NCI-H345 treated with DMSO at 0.1 percent for 48 hours (cell line): ENCODE measurements around the gene CCDC77.

Source experiments
- DNase-seq: peaks from one replicate; lab custom pipeline; 2025; ENCODE audit not compliant: unreplicated experiment; lab: John Stamatoyannopoulos, UW

The CCDC77 gene

DNA sequence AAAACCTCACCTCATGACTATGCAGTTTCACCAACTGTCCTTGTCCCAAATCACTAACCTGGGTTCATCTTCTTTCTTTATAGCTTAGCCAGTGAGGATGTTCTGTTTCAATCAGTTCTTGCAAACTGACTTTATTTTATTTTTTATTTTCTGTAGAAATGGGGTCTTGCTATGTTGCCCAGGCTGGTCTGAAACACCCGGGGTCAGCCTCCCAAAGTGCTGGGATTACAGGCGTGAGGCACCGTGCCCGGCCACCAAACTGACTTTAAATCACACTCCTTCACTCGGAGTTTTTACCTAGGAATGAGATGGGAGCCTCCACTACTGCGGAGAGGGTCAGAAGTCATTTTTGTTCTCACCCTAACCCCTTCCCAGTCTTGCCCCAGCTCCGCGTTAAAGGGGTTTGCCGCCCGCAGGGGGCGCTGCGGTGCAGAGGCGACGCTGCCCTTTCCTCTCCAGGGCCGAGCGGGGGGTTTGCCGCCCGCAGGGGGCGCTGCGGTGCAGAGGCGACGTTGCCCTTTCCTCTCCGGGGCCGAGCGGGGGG, 51.3 kb downstream of the CCDC77 start:
- DNase-seq = no peak

DNA sequence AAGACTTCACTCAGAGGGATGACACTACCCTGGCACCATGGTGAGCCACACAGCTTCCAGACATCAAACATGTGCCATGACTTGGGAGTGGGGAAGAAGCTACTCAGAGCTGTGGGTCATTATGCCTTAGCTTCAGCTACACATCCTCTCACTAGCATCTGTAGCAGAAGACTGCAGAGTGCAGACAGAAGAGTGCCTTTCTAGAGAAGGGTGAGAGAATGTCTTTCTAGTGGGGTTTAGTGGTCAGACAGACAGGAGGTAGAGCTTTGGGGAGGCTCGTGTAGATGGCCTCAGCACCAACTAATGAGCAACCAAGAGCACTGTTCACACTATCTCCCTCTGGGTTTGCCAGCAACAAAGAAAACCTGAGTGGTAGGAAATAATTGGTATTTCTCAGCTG, 53.4 kb downstream of the CCDC77 start:
- no peak for DNase-seq

DNA sequence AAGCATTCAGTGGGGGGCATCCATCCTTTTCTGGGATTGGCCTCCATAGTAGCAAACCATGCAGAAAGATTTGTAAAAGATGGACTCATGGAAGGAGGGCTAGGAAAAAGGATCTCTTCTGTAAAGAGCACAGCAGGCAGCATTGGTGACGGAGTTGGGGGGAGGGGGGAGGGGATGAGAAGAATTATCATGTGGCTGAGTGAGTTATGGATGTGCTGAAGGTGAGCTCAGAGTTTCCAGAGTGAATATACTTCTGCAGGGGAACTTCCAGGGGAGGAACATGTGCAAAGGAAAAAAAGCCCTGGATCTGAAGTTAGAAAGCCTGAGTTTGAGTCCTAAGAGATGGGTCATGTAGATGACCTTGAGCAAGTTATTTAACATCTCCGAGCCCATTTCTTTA, 54.4 kb downstream of the CCDC77 start:
- no peak for DNase-seq

DNA sequence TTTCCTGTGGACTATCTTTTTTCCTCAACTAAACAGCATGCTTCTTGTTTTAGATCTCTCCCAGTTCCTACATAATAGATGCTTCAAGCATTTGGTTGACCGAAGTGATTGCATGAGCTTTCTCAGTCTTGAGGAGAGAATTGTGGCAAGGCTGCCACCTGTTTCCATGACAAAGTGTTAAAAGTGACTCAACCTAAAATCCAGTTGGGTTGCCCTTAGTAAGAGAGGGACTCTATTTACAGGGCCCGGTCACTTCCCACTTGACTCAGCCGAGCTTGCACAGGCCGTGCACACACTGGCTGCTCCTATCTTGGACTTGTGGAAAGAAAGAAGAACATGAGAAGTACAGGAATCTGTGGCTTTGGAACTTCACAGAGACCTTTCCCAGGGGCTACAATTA, 56.2 kb downstream of the CCDC77 start:
- DNase-seq = no peak

DNA sequence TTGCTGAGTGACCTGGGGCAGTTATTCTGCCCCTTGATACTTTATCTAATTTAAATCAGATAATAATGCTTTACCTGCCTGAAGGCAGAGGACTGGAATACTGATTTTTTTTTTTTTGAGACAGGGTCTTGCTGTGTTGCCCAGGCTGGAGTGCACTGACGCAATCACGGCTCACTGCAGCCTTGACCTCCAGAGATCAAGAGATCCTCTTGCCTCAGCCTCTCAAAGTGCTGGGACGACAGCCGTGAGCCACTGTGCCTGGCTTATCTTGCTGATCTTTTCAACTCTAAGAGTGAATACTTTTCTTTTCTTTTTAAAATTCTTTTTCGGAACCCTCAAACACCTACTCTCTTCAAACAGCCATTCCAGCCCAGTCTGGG, 57.6 kb downstream of the CCDC77 start:
- DNase-seq = no peak

DNA sequence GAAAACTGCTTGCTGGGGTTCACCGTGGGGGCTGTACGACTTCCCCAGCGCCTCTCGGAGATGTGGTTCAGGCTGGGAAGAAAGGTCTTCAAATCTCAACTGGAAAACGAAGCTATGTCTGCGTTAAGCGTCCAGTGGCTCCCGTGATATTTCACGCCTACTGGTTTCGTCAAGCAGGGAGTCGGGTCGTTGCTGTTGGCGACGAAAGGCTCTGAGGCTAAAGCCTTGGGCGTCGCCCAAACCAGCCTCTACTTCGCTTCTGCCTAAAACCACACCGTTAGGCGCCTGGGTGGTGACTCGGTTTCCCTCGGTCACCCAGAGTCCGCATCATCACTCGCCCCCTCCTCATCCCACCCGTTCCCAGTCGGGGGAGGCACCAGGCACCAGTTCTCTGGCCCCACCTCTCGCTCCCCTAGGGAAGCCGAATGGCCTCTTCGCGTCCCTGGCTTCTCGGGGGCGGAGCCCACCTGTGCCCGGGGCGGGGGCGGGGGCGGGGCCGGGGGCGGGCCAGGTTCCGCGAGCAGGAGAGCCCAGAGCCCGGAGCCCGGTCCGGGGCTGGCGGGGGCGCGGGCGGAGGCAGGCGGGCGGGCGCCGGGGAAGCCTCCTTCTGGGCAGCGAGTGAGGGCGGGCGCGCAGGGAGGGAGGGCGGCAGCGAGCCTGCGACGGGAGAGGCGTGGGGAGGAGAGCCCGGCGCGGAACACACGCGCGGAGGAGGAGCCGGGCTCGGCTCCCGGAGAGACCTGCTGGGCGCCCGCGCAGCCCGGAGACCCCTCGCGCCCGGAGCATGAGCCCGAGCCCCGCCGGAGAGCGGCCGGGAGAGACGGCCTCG, 58.2 kb downstream of the CCDC77 start, which contains the start of gene B4GALNT3:
TSS of gene B4GALNT3 (plus strand) at position 510 of the 829 bp plus-strand sequence. CDS start 438 bp downstream, outside the sequence.
- DNase-seq = peak; percentile 40

DNA sequence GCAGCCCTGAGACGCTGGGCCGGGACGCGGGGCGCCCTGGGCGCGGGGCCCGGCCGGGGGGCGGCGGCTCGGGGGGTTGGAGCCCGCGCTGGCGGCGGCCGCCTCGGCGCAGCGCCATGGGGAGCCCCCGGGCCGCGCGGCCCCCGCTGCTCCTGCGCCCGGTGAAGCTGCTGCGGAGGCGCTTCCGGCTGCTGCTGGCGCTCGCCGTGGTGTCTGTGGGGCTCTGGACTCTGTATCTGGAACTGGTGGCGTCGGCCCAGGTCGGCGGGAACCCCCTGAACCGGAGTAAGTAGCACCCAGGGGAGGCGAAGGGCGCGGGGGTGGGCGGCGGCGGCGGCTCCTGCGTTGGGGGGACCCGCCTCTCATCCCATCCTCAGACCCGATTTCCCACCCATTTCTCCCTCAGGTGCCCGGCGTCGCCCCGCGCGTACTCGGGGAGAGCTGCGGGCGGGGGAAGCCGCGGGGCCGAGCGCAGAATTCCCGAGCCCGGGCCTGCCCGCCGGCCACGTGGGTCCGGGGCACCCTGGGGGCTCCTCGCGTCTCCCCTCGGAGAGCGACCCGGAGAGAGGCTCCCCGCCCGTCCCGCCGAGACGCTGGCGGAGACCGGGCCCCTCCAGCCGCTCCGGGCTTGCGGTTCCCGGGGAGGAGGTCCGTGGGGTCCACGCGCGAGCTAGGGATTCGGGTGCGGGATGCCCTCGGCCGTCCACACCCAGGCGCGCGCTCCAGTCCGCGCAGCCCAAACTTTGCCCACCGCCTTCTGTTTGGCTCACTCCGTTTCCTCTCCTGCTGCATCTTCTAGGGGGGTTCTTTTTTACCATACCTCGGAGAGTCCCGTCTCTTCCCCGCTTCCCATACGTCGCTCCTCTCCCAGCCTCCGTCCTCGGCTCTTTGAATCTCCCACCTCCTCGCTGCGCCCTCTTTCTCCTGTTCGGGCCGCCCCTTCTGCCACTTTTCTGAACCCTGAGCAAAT, 59.1 kb downstream of the CCDC77 start:
- DNase-seq = no peak

DNA sequence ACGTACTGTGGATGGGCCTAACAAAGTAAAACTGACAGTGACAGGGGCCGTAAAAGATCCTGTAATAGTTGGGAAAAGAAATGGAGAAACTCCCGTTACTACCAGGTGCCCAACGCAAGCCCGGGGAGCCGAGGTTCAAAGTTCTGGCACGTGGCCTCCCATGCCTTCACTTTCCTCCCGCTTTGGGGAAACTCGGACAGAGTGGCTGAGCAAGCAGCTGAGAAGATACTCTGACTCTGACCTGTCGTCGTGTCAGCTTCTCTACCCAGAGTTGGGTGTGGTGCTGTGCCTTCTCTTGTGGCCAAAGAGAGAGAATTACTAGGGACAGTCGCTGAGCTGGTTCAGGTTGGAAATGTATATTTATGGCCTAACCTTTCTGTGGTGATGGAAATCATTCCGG, 60.0 kb downstream of the CCDC77 start:
- no peak for DNase-seq

DNA sequence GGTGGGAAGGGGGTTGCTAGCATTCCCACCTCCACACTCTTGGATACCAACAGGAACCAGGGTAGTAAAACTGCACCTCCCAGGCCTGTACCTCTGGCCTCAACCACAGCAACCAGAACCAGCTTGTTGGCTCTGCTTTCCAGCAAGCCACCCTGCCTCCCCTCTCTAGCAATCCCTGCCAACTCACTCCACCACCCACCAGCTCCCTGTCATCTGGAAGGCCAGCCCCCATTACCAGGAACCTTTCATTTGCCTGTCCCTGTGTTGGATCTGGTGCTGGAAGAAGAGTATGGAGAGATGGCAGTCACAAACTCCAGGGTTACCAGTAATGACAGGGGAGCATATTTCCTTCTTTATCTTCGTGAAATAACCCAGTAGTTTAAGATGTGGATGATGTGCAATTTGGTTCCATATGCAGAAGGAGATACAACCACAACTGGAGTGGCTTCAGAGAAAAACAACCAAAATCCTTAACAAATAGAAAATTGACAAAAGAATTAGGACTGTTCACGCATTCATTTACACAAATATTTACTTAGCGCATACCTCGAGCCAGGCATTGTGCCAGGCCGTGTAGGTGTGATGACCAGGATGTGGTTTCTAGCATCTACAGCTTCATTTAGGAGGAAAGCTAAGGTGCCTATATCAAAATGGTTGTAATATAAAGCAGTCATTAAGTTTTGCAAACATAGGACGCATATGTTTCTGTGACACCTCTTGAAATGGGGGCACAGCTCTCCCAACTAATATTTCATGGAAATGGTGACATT, 61.7 kb downstream of the CCDC77 start:
- no peak for DNase-seq

DNA sequence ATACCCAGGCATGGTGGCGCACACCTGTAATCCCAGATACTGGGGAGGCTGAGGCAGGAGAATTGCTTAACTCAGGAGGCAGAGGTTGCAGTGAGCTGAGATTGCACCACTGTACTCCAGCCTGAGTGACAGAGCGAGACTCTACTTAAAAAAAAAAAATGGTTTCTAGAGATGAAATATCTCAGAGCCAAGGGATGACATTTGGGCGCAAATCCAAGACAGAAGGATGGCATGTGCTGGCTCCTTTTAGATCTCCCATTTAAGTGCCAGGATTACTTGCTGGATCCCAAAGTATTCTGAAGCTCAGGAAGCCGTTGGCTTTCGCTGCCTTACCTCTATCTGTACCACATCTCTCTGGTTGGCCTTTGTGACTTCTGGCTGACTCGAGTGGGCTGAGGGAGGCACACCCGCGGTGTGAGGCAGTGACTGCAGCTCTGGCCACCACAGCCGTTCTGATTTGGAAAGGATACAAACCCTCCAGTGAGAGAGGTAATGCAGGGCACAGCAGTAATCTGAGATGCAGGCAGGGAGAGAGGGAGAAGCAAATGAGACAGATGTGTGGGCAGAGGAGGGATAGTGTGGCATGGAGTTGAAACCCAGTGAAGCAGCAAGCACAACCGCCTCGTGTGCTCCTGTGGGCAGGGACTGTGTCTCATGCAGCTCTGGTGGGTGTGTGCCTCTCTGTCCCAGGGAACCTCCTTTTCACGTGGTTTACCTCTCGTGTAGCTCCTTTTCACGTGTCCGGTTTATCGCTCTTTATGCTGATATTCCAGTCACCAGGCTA, 63.2 kb downstream of the CCDC77 start:
- DNase-seq = no peak

DNA sequence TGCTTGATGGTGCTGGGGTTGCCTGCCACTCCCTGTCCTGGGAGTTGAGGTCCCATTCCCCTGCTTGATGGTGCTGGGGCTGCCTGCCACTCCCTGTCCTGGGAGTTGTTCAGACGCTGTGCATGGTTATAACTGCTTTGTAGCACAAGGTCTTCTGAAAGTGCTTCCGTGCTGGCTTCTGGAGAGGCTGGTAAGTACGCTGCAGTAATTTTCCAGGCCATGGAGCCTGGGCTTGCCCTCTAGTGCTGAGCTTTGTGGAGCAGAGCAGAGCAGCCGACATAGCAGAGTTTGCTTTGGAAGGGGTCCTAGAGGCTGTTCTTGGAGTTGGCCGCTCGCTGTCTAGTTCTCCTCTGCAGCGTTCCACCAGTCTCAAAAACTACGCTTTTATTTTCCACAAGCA, 64.6 kb downstream of the CCDC77 start:
- DNase-seq = no peak

DNA sequence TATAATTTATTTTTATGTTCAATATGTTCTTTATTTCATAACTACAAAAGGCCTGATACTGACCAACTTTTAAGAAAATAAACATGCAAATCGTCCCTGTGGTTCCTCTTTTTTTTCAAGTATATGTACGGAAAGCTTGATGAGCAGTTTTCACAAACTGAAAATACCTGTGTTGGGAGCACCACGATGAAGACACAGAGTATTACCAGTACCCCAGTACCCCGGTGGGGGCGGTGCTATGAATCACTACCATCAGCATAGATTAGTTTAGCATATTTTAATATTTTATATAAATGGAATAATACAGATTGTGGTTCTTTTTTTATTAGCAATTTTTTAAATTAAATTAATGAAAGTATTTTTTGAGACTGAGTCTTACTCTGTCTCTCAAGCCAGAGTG, 65.3 kb downstream of the CCDC77 start:
- DNase-seq = no peak

DNA sequence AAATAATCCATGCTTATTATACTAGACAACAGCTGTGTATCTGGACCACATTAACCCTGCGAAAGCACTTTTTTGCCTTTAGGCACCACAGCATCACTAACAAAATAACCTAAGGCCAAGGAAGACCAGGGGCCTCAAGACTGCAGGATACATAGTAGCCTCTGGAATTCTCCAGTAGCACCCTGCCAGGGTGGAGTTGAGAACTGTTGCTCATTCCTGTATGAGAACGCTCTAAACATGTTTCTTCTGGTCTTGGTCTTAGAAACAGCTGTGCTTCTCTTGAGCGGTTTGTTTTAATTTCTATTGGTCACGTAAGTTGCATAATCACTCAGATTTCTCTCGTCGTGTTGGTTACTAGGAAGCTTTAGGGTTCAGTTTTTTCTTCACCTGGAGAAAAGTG, 66.1 kb downstream of the CCDC77 start:
- DNase-seq = no peak

DNA sequence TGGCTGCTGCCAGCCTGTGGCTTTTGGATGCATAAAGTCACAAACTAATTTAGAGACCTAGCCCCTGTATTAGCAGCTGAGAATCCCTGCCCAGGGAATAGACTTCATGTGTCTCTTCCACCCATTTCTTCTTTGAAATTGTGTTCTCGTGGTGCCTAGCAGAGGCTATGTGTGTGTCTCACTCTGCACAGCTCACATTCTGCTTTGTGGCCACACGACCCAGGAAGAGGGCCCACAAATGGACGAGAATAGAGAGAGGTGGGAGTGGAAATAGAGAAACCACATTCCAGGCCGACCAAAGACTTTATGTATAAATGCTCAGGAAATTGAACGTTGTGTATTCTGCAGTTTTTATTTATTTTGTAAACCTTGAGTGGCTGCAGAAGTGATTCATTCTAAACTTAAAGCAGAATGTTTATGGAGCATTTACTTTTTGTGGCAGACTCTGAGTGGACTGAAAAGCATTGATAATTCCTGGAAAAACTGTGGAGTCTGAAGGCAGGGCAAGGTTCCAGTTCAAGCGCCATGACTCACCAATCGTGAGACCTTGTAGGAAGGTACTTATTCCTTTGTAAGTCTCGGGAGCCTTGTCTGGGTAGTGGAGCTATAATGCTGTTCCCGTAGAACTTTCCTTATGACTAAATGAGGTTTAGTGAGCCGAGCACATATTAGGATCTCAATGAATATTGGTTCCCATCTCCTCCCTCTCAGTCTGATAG, 67.4 kb downstream of the CCDC77 start:
- DNase-seq = no peak

DNA sequence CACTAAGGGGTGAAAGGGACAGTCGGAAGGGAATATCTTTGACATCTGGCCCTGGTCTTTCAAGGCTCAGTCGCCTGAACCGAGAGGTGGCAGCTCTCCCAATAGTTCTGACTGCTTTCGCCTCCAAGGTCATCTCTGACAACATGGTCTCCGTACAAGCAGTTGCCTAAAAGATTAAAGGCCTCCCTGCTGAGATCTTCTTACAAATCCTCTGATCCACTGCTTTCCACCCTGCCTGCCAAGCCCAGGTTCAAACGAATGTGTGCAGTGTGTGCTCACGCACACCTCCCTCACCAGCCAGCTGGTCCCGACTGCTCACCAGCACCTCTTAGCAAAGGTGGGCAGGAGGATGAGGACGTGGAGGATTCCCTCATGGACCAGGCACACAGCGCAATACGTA, 68.7 kb downstream of the CCDC77 start:
- no peak for DNase-seq

DNA sequence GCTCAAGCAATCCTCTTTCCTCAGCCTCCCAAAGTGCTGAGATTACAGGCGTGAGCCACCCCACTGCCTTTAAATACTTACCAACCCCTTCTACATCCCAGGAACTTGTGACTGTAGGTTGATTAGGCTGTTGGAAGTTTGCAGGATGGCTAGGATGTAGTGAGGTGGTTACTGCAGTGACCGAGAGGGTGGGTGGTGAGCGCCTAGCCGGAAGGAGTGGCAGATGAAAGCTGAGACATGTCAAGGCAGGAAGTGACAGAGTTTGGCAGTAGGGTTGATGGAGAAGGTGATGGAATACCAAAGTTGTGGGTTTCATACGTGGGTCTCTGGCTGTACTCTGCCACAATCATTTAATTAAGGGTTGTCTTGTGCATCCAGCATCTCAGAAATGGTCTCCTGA, 71.8 kb downstream of the CCDC77 start:
- no peak for DNase-seq

DNA sequence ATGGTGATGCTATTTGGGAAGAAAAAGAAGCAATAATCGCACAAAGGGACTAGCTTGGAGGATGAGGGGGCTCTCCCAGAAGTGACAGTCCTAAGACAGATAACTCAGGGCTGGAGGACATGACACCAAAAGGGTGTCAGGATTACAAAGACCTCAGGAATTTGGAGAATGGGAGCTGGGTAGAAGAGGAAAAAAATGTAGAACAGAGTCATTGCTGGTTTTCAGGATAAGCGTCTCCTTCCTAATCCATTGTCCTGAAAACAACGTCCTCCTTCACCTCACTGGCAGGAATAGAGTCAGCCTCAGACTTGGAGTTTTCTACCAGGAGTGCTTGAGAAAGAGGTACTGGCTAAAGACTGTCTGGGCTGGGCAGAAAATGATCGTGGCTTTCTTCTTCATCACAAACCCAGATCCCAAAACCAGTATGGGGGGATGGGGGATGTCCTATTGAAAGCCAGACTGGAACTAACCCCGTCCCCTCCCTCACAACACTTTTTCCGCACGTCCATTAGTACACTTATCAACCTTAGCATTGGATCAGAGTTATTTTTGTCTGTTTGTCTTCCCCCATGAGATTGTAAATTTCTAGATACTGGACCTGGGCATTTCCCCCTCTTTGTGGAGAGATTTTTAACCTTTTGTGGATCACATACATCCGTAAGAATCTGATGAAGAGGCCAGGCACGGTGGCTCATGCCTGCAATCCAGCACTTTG, 72.6 kb downstream of the CCDC77 start:
- DNase-seq = no peak

DNA sequence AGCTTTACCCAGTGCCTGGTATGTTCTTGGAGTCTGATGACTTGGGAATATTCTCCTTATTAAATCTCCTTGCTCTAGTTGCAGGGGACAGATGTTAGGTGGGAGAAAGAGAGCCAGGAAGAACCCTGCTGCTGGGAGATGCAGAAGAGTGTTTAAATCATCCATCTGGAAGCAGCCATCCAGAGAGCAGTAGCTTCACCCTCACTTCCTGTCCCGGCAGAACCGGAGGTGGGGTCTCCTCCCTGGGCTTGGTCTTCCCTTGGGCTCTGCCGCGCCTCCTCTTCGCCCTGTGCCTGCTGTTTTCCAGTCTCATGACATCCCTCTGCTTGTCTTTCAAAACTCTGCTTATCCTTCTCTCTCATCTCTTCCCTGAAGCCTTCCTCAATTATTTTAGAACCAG, 73.8 kb downstream of the CCDC77 start:
- DNase-seq = no peak

DNA sequence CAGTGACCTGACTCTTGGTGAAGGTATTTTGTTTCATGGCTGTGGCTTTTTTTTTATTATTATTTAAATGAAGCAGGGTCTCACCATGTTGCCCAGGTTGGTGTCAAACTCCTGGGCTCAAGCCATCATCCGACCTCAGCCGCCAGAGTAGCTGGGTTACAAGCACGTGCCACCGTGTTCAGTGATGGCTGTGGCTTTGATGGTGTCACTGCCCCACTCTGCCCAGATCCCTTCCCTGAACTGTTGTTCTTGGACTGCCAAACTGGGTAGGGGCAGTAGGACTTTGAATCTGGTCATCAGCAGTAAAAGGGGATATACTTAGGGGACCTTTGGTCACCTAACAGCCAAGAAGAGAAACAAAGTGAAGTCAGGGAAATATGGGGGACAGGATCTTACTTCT, 77.7 kb downstream of the CCDC77 start:
- DNase-seq = no peak
